Measurements from ENCODE around the gene TMEM131. TPM values are rescaled to one million over a fixed set of nuclear protein-coding genes. Genes with fewer than 3 reads are reported as not detected.

Gene TMEM131
- total and polyA plus RNA-seq, 2 of the 8 experiments (the other 6 are each of a cell fraction or from before 2014, with no cell fraction given) = 9.7 to 22.9 TPM

DNA sequence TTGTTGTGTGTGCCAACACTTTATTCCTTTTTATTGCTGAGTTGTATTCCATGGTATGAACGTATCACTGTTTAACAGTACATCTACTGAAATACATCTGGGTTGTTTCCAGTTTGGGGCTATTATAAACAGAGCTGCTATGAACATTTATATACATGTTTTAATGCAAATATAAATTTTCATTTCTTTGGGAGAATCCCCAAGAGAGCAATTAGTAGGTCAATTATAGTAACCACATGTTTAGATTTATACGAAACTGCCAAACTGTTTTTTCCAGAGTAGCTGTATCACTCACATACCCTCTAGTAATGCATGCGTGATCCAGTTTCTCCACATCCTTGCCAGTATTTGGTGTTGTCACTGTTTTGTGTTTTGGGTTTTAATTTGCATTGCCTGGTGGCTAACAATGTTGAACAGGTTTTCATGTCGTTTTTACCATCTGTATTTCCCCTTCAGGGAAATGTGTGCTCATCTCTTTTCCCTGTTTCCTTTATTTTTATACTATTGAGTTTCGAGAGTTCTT, 81.0 kb downstream of the TMEM131 start:
- TF ChIP-seq ATF3 (IDR thresholded peaks at IDR 0.05; ENCODE audit: insufficient read depth, low read depth, low read length) (no peak), SIN3A (conservative IDR thresholded peaks at IDR 0.05 in 1 of 2, IDR thresholded peaks at IDR 0.05 in 1 of 2; ENCODE audit: low read depth in 1 of 2, low read length in 2 of 2) (no peak)
- Histone ChIP-seq H3K56ac (replicated peaks; ENCODE audit: insufficient read length, low read depth, low read length) (no peak overlapping the region), H3K4ac (replicated peaks; ENCODE audit: insufficient read length, low read depth, low read length) (no peak overlapping the region), H3K79me2 (ENCODE audit: control insufficient read depth in 1 of 2, insufficient read depth in 2 of 2, low read length in 2 of 2) (peaks cover 0 to 11% of the 10 kb centered on the region in 2 experiments; a peak in 2 of 4 replicates), H3K14ac (ENCODE audit: insufficient read length) (no peak overlapping the region), H3K23me2 (ENCODE audit: low read depth, low read length) (no peaks in the 10 kb centered on the region), H2BK5ac (ENCODE audit: low read depth, low read length) (no peak overlapping the region), H4K5ac (ENCODE audit: insufficient read length, low read depth, low read length) (no peak overlapping the region), H3K9me3 (ENCODE audit: insufficient read depth in 2 of 2, low read depth in 1 of 2, low read length in 1 of 2) (no peaks in the 10 kb centered on the region), H3K4me3 (ENCODE audit: extremely low read depth in 1 of 4, insufficient read depth in 2 of 4, low read depth in 3 of 4, low read length in 4 of 4) (no peak overlapping the region), H2BK15ac (ENCODE audit: low read length) (no peak overlapping the region), H2BK120ac (replicated peaks; ENCODE audit: low read depth, low read length) (no peak overlapping the region), H3K36me3 (ENCODE audit: control insufficient read depth in 2 of 4, insufficient read depth in 4 of 4, low read length in 3 of 4) (no peaks in the 10 kb centered on the region), H3K4me2 (ENCODE audit: insufficient read depth in 1 of 2, low read depth in 2 of 2, low read length in 2 of 2) (no peak overlapping the region), H4K20me1 (replicated peaks in 1 of 2; ENCODE audit: control insufficient read depth in 1 of 2, insufficient read depth in 2 of 2, low read length in 2 of 2) (no peaks in the 10 kb centered on the region), H3K23ac (ENCODE audit: insufficient read length) (no peak overlapping the region), H3K79me1 (ENCODE audit: low read depth, low read length) (no peaks in the 10 kb centered on the region; the same call in 1 of the 2 replicates), H3K27me3 (replicated peaks in 1 of 4; ENCODE audit: control insufficient read depth in 3 of 4, extremely low read depth in 1 of 4, insufficient read depth in 3 of 4, low read length in 3 of 4) (no peaks in the 10 kb centered on the region), H2BK12ac (ENCODE audit: low read depth, low read length) (no peak overlapping the region), H4K8ac (ENCODE audit: extremely low read depth, insufficient read depth, low read length) (no peak overlapping the region), H2AFZ (ENCODE audit: low read length) (no peak overlapping the region), H3K18ac (ENCODE audit: extremely low read depth, low read length) (no peak overlapping the region), H2AK5ac (ENCODE audit: low read depth, low read length) (no peak overlapping the region), H3K27ac (ENCODE audit: low read depth, low read length) (no peak overlapping the region), H4K91ac (replicated peaks; ENCODE audit: insufficient read length, low read length) (no peak overlapping the region), H2BK20ac (ENCODE audit: low read length) (no peak overlapping the region), H3K9ac (replicated peaks in 1 of 4; ENCODE audit: extremely low read depth in 1 of 4, low read depth in 3 of 4, low read length in 3 of 4) (no peak overlapping the region), H3K4me1 (replicated peaks in 1 of 4; ENCODE audit: control insufficient read depth in 3 of 4, insufficient read depth in 4 of 4, low read length in 3 of 4) (no peaks in the 10 kb centered on the region)
- DNase-seq (ENCODE audit: low read depth in 1 of 2, low spot score in 2 of 2) (no peak), FAIRE-seq (no peak)
- ChIA-PET CTCF (ENCODE audit: partially characterized antibody) (no interaction called here), POLR2A (ENCODE audit: partially characterized antibody) (no interaction called here)
- 89% methylated on average over 5 of the region's 5 CpGs; no CpG with 5 or more reads in 1 of the 2 experiments for WGBS, 2 experiments (ENCODE audit: extremely low coverage in 1 of 2, insufficient coverage in 1 of 2, insufficient read length in 1 of 2, insufficient replicate concordance in 2 of 2, low coverage in 1 of 2, low lambda C conversion rate in 2 of 2, missing lambda C conversion rate in 1 of 2)

Measured in H1 (cell line).